ENCODE data around the gene NAA35.
A peak's percentile ranks its signal among the peaks of the same experiment; 100 is the strongest.
"Not testable (repeated sequence)": the region's sequence is repeated elsewhere in the genome, so short reads cannot be mapped to it uniquely, and the experiment has no call there.

Gene NAA35

DNA sequence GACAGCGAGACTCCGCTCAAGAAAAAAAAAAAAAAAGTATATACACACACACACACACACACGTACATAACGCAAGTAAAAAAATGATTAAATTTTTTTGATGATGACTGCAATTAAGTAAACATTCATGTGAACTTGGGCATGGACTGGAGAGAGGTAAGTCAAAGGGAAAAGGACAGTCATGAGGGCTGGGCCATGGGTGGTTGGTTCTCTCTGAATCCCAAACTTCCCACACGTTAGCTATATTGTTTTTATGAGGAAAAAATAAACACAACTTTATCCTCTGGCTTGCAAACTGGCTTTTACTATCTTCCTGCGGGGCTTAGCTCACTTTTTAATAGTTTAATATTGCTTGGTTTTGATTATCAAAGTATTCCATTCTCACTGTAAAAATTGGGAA, 104.7 kb downstream of the NAA35 start:
- Histone ChIP-seq H3K9ac (ENCODE audit: low read depth, low read length) (no peak overlapping the region), H3K27me3 (ENCODE audit: control insufficient read depth, insufficient read depth, low read length) (no peaks in the 10 kb centered on the region), H3K36me3 (ENCODE audit: control insufficient read depth, insufficient read depth, low read length) (peaks cover 9% of the 10 kb centered on the region; the same call in 1 of the 2 replicates), H3K27ac (ENCODE audit: low read depth, low read length) (no peak overlapping the region), H3K9me3 (ENCODE audit: control insufficient read depth, insufficient read depth, low read length) (no peaks in the 10 kb centered on the region), H3K4me3 (ENCODE audit: low read depth, low read length) (no peak overlapping the region), H3K4me1 (ENCODE audit: control insufficient read depth, insufficient read depth, low read length) (no peaks in the 10 kb centered on the region)

DNA sequence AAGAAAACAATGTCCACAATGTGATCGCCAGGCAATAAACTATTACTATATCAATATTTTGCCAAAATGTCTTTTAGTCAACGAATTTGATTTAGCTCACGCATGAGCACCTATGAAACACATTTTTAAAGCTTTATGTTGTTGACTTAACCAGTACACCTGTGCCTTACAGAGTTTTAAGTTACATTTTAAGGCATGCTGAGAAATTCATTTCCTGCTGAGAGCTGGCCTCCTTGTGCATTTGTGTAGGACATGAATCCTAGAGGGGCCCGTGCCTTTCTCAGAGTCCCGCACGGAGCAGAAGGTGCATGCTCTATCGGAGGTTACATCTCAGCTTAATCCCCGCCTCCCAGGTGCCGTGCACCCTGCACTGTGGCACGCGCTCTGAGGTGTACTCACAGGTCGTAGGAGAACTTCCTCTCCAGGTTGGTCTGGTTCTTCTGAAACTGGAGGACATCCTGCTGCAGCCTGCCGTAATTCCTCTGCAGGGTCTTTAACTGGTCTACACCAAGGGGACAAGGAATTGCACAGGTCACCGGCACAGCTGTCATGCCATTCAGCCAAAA, 105.2 kb downstream of the NAA35 start:
- peaks cover 9% of the 10 kb centered on the region; the same call in 1 of the 2 replicates for H3K36me3 ChIP-seq (ENCODE audit: control insufficient read depth, insufficient read depth, low read length)
- no peaks in the 10 kb centered on the region for H3K4me1 ChIP-seq (ENCODE audit: control insufficient read depth, insufficient read depth, low read length)
- no peak overlapping the region for H3K4me3 ChIP-seq (ENCODE audit: low read depth, low read length)
- H3K27ac ChIP-seq (ENCODE audit: low read depth, low read length) = no peak overlapping the region
- no peaks in the 10 kb centered on the region for H3K9me3 ChIP-seq (ENCODE audit: control insufficient read depth, insufficient read depth, low read length)
- H3K27me3 ChIP-seq (ENCODE audit: control insufficient read depth, insufficient read depth, low read length) = no peaks in the 10 kb centered on the region
- no peak overlapping the region for H3K9ac ChIP-seq (ENCODE audit: low read depth, low read length)

- Histone ChIP-seq H3K4me1 (ENCODE audit: control insufficient read depth, insufficient read depth, low read length) (no peaks in the 10 kb centered on the region), H3K9ac (ENCODE audit: low read depth, low read length) (no peak overlapping the region), H3K27ac (ENCODE audit: low read depth, low read length) (no peak overlapping the region), H3K9me3 (ENCODE audit: control insufficient read depth, insufficient read depth, low read length) (no peaks in the 10 kb centered on the region), H3K36me3 (ENCODE audit: control insufficient read depth, insufficient read depth, low read length) (peaks cover 9% of the 10 kb centered on the region; the same call in 1 of the 2 replicates), H3K4me3 (ENCODE audit: low read depth, low read length) (no peak overlapping the region), H3K27me3 (ENCODE audit: control insufficient read depth, insufficient read depth, low read length) (no peaks in the 10 kb centered on the region)
These were observed 106.0 kb downstream of the NAA35 start for GRCh38 chr9:86046930-86047341.

GRCh38 chr9:86047361-86047760, 106.4 kb downstream of the NAA35 start:
- no peak overlapping the region for H3K27ac ChIP-seq (ENCODE audit: low read depth, low read length)

GRCh38 chr9:86048018-86048742, 107.2 kb downstream of the NAA35 start:
- H3K27ac ChIP-seq (ENCODE audit: low read depth, low read length); H3K27me3 ChIP-seq (ENCODE audit: control insufficient read depth, insufficient read depth, low read length); H3K9ac ChIP-seq (ENCODE audit: low read depth, low read length); H3K4me3 ChIP-seq (ENCODE audit: low read depth, low read length); H3K4me1 ChIP-seq (ENCODE audit: control insufficient read depth, insufficient read depth, low read length); H3K36me3 ChIP-seq (ENCODE audit: control insufficient read depth, insufficient read depth, low read length); H3K9me3 ChIP-seq (ENCODE audit: control insufficient read depth, insufficient read depth, low read length): not testable (repeated sequence)

More at GRCh38 chr9:86047361-86047760, 106.4 kb downstream of the NAA35 start:
- no peaks in the 10 kb centered on the region for H3K9me3 ChIP-seq (ENCODE audit: control insufficient read depth, insufficient read depth, low read length)
- no peak overlapping the region for H3K9ac ChIP-seq (ENCODE audit: low read depth, low read length)
- no peak overlapping the region for H3K4me3 ChIP-seq (ENCODE audit: low read depth, low read length)
- H3K36me3 ChIP-seq (ENCODE audit: control insufficient read depth, insufficient read depth, low read length) = peaks cover 9% of the 10 kb centered on the region; the same call in 1 of the 2 replicates
- no peaks in the 10 kb centered on the region for H3K4me1 ChIP-seq (ENCODE audit: control insufficient read depth, insufficient read depth, low read length)
- no peaks in the 10 kb centered on the region for H3K27me3 ChIP-seq (ENCODE audit: control insufficient read depth, insufficient read depth, low read length)

- Histone ChIP-seq H3K27ac (ENCODE audit: low read depth, low read length) (no peak overlapping the region), H3K36me3 (ENCODE audit: control insufficient read depth, insufficient read depth, low read length) (peaks cover 5% of the 10 kb centered on the region; the same call in 1 of the 2 replicates), H3K27me3 (ENCODE audit: control insufficient read depth, insufficient read depth, low read length) (no peaks in the 10 kb centered on the region), H3K9me3 (ENCODE audit: control insufficient read depth, insufficient read depth, low read length) (no peaks in the 10 kb centered on the region), H3K9ac (ENCODE audit: low read depth, low read length) (no peak overlapping the region), H3K4me3 (ENCODE audit: low read depth, low read length) (no peak overlapping the region), H3K4me1 (ENCODE audit: control insufficient read depth, insufficient read depth, low read length) (no peaks in the 10 kb centered on the region)
These were observed 111.9 kb downstream of the NAA35 start for GRCh38 chr9:86052556-86053468.

DNA sequence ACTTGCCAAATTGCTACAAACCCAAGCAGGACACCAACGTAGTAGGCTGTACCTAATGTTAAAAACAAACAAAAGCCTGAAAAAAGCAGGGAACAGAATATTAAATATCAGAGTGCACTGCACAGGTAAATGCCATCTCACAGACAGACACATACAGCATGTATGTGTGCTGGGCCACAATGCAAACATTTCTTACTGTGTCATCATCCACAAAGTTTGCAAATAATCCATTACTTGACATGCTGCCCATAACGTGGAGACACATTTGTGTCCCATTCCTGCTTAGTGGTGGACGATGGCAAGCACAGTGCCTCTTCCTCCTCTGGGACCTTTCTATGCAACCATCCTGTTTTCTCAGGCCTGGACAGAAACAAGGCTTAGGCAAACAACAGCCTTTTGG, 113.7 kb downstream of the NAA35 start:
- Histone ChIP-seq H3K36me3 (ENCODE audit: control insufficient read depth, insufficient read depth, low read length) (peaks cover 5% of the 10 kb centered on the region; the same call in 1 of the 2 replicates), H3K9ac (ENCODE audit: low read depth, low read length) (no peak overlapping the region), H3K4me3 (ENCODE audit: low read depth, low read length) (no peak overlapping the region), H3K27me3 (ENCODE audit: control insufficient read depth, insufficient read depth, low read length) (no peaks in the 10 kb centered on the region), H3K27ac (ENCODE audit: low read depth, low read length) (no peak overlapping the region), H3K4me1 (ENCODE audit: control insufficient read depth, insufficient read depth, low read length) (no peaks in the 10 kb centered on the region), H3K9me3 (ENCODE audit: control insufficient read depth, insufficient read depth, low read length) (no peaks in the 10 kb centered on the region)

GRCh38 chr9:86057491-86057890, 116.5 kb downstream of the NAA35 start:
- no peaks in the 10 kb centered on the region for H3K9me3 ChIP-seq (ENCODE audit: control insufficient read depth, insufficient read depth, low read length)
- H3K4me1 ChIP-seq (ENCODE audit: control insufficient read depth, insufficient read depth, low read length) = no peaks in the 10 kb centered on the region
- H3K9ac ChIP-seq (ENCODE audit: low read depth, low read length) = no peak overlapping the region
- no peaks in the 10 kb centered on the region for H3K27me3 ChIP-seq (ENCODE audit: control insufficient read depth, insufficient read depth, low read length)
- no peak overlapping the region for H3K27ac ChIP-seq (ENCODE audit: low read depth, low read length)
- H3K36me3 ChIP-seq (ENCODE audit: control insufficient read depth, insufficient read depth, low read length) = peaks cover 5% of the 10 kb centered on the region; the same call in 1 of the 2 replicates
- no peak overlapping the region for H3K4me3 ChIP-seq (ENCODE audit: low read depth, low read length)

- H3K27ac ChIP-seq (ENCODE audit: low read depth, low read length) = no peak overlapping the region
- peaks cover 17% of the 10 kb centered on the region for H3K4me1 ChIP-seq (ENCODE audit: control insufficient read depth, insufficient read depth, low read length)
- no peaks in the 10 kb centered on the region for H3K9me3 ChIP-seq (ENCODE audit: control insufficient read depth, insufficient read depth, low read length)
- no peaks in the 10 kb centered on the region for H3K36me3 ChIP-seq (ENCODE audit: control insufficient read depth, insufficient read depth, low read length)
- no peak overlapping the region for H3K9ac ChIP-seq (ENCODE audit: low read depth, low read length)
- no peaks in the 10 kb centered on the region for H3K27me3 ChIP-seq (ENCODE audit: control insufficient read depth, insufficient read depth, low read length)
- no peak overlapping the region for H3K4me3 ChIP-seq (ENCODE audit: low read depth, low read length)
These were observed 121.2 kb downstream of the NAA35 start for GRCh38 chr9:86061972-86062739.

GRCh38 chr9:86062845-86063693, 122.1 kb downstream of the NAA35 start:
- Histone ChIP-seq H3K9me3 (ENCODE audit: control insufficient read depth, insufficient read depth, low read length) (no peaks in the 10 kb centered on the region), H3K9ac (ENCODE audit: low read depth, low read length) (0 out of 2 replicates have a peak overlapping the region, but pooled peaks have one; percentile 5), H3K27me3 (ENCODE audit: control insufficient read depth, insufficient read depth, low read length) (no peaks in the 10 kb centered on the region), H3K36me3 (ENCODE audit: control insufficient read depth, insufficient read depth, low read length) (no peaks in the 10 kb centered on the region), H3K4me1 (ENCODE audit: control insufficient read depth, insufficient read depth, low read length) (peaks cover 17% of the 10 kb centered on the region), H3K27ac (ENCODE audit: low read depth, low read length) (no peak overlapping the region), H3K4me3 (ENCODE audit: low read depth, low read length) (no peak overlapping the region)

All from HUES48 (cell line).